Suprapubic skin (tissue), 4 donors: ENCODE results near the gene EXOSC7.

ENCODE experiments used
- CTCF ChIP-seq, 2 donors: fragments of 200-600 bp in 1 of 2; fragments of 450-650 bp in 1 of 2; sonication (generic) in 1 of 2; IDR thresholded peaks; one replicate each; pipeline ENCODE4 v1.5.1; 2016 to 2019; ENCODE audit warnings: antibody characterized with exemption in 2 of 2, mild to moderate bottlenecking in 1 of 2, moderate library complexity in 1 of 2
- EP300 ChIP-seq: sonication (generic); formaldehyde crosslinking; IDR thresholded peaks from one replicate; pipeline ENCODE4 v1.6.1; 2017; ENCODE audit warnings: antibody characterized with exemption
- POLR2A ChIP-seq, 2 donors: fragments of 450-650 bp; IDR thresholded peaks; one replicate each; pipeline ENCODE4 v1.6.1; 2017; ENCODE audit warnings: antibody characterized with exemption in 2 of 2, mild to moderate bottlenecking in 2 of 2, moderate library complexity in 2 of 2
- POLR2AphosphoS5 ChIP-seq, 3 donors: sonication (generic); formaldehyde crosslinking; IDR thresholded peaks; one replicate each; pipeline ENCODE4 v1.6.1; 2017; ENCODE audit warnings: antibody characterized with exemption in 3 of 3

- TF ChIP-seq POLR2AphosphoS5 (IDR thresholded peaks at IDR 0.05), result no peak
- TF ChIP-seq POLR2A (IDR thresholded peaks at IDR 0.05), result no peak
- no peak for TF ChIP-seq CTCF (IDR thresholded peaks at IDR 0.05)
- TF ChIP-seq EP300, result no peak
Observed at GRCh38 chr3:45059132-45059531, 83.1 kb downstream of the EXOSC7 start.
